Panc1 (cell line): ENCODE results near the gene APLP2.

ENCODE experiments used
- REST ChIP-seq, 2 experiments: IDR thresholded peaks; 2 replicates each; pipeline ENCODE4 v1.6.1; 2011 to 2012; ENCODE audit warnings: low read depth in 2 of 2, control low read depth in 1 of 2, low read length in 1 of 2, mild to moderate bottlenecking in 1 of 2, moderate library complexity in 1 of 2; ENCODE audit not compliant: insufficient read depth in 1 of 2
- TF ChIP-seq, protein P1 (sequence below): fragments of 450-650 bp; IDR thresholded peaks from 2 replicates; pipeline ENCODE4 v1.5.1; 2017; ENCODE audit warnings: mild to moderate bottlenecking

DNA sequence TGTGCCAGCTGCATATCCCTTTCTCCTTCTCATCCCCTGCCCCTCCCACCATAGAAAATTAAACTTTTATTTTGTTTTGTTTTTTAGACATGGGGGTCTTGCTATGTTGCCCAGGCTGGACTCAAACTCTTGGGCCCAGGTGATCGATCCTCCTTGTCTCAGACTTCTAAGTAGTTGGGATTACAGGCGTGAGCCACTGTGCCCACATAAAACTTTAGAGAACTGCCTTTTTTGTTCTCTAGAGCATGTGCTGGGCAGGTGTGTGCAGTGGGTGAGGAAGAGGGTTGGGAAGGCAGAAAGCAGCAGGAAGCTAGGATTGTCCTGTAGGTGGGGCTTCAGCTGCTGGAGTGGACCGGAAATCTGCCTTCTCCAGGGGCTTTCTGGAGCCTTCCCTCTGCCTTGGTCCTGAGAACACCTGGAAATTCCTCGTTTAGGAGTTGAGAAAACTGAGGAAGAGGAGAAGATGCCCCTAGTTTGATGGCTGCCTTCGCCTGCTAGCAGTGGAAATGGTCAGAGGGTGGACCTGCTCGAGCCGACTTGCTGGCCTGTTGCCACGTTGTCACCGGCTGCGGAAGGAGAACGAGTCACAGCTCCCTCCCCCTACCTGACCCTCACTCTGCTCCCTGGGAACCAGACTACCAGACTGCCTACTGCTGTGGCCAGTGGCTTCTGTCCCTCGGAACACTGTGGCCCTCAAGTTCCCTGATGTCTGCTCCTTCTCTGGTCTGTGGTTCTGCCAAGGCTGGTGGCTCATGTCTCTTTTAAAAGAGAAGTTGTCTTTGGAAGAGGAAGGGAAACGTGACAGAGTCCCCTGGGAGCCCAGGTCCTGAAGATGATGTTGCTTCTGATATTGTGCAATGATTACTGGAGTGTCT is 93.9 kb downstream of the APLP2 start:
- TF ChIP-seq, protein P1, sequence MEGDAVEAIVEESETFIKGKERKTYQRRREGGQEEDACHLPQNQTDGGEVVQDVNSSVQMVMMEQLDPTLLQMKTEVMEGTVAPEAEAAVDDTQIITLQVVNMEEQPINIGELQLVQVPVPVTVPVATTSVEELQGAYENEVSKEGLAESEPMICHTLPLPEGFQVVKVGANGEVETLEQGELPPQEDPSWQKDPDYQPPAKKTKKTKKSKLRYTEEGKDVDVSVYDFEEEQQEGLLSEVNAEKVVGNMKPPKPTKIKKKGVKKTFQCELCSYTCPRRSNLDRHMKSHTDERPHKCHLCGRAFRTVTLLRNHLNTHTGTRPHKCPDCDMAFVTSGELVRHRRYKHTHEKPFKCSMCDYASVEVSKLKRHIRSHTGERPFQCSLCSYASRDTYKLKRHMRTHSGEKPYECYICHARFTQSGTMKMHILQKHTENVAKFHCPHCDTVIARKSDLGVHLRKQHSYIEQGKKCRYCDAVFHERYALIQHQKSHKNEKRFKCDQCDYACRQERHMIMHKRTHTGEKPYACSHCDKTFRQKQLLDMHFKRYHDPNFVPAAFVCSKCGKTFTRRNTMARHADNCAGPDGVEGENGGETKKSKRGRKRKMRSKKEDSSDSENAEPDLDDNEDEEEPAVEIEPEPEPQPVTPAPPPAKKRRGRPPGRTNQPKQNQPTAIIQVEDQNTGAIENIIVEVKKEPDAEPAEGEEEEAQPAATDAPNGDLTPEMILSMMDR: no peak
- no peak for TF ChIP-seq REST (IDR thresholded peaks at IDR 0.05; ENCODE audit: insufficient read depth in 1 of 2, low read depth in 2 of 2, low read length in 1 of 2)
